ENCODE results near the gene MDGA2.

DNA sequence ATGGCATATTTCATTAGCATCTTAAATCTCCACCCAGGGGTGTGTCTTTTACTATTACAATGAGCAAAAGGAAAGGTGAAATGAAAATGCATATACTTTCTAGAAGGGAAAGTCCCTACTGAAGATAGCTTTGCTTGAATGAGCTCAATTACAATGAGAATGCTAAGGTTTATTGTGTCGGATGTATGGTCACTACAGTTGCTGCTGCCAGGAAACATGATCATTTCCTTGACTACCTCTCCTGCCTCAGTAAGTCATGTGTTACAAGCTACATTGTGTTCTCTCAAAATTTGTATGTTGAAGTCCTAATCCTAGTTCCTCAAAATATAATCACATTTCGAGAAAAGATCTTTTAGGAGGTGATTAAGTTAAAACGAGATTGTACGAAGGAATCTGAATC is 322.2 kb downstream of the MDGA2 start:
- TF ChIP-seq, protein P1, sequence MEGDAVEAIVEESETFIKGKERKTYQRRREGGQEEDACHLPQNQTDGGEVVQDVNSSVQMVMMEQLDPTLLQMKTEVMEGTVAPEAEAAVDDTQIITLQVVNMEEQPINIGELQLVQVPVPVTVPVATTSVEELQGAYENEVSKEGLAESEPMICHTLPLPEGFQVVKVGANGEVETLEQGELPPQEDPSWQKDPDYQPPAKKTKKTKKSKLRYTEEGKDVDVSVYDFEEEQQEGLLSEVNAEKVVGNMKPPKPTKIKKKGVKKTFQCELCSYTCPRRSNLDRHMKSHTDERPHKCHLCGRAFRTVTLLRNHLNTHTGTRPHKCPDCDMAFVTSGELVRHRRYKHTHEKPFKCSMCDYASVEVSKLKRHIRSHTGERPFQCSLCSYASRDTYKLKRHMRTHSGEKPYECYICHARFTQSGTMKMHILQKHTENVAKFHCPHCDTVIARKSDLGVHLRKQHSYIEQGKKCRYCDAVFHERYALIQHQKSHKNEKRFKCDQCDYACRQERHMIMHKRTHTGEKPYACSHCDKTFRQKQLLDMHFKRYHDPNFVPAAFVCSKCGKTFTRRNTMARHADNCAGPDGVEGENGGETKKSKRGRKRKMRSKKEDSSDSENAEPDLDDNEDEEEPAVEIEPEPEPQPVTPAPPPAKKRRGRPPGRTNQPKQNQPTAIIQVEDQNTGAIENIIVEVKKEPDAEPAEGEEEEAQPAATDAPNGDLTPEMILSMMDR (IDR thresholded peaks at IDR 0.05): no peak
- no peak for TF ChIP-seq POLR2A (IDR thresholded peaks at IDR 0.05)
